ENCODE measurements around the gene ADCY10.

GRCh38 chr1:167764458-167765330, 149.2 kb downstream of the ADCY10 start:
- TF ChIP-seq, protein P1, sequence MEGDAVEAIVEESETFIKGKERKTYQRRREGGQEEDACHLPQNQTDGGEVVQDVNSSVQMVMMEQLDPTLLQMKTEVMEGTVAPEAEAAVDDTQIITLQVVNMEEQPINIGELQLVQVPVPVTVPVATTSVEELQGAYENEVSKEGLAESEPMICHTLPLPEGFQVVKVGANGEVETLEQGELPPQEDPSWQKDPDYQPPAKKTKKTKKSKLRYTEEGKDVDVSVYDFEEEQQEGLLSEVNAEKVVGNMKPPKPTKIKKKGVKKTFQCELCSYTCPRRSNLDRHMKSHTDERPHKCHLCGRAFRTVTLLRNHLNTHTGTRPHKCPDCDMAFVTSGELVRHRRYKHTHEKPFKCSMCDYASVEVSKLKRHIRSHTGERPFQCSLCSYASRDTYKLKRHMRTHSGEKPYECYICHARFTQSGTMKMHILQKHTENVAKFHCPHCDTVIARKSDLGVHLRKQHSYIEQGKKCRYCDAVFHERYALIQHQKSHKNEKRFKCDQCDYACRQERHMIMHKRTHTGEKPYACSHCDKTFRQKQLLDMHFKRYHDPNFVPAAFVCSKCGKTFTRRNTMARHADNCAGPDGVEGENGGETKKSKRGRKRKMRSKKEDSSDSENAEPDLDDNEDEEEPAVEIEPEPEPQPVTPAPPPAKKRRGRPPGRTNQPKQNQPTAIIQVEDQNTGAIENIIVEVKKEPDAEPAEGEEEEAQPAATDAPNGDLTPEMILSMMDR (IDR thresholded peaks at IDR 0.05) = no peak
- TF ChIP-seq EP300 (IDR thresholded peaks at IDR 0.05) = no peak

Measured in sigmoid colon (tissue), 4 donors.